ENCODE results near the gene RGL1.

DNA sequence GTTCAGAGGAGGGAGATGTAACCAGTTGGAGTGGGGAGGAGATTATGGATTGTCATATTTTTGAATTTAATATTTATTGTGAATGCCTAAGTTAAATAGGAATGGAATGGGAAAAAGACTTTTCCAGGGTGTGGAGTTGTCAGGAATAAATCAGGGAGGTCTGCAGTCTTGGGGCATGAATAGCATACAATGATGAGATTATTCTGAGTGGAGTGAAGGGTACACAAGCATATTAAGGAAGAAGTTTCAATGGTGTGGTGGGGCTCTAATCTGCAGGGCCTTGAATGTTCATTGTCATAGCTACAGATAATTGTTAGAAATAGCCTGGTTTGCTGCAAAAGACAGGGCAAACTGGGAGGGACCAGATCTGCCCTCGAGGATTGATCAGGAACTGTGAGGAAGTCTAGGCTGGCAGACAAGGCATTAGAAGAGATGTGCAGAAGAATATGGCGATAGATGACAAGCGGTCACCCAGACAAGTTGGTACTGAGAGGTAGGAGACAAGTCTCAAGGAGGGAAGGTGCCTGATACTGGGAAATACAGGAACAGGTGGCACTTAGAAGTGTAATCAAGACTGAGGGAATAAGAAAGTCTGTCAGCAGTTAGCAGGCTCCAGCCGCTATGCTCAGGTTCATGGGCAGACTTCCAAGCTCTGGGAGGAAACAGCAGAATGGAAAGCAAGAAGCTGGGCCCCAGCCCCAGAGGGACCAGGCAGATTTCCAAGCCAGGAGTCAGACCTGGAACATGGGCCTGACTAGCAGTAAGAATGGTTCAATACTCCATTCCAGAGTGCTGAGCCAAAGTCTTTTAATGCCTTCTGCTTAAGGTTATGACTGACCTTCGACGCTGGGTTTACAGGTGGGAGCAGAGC is 20.9 kb upstream of the RGL1 start:
- TF ChIP-seq, protein P1, sequence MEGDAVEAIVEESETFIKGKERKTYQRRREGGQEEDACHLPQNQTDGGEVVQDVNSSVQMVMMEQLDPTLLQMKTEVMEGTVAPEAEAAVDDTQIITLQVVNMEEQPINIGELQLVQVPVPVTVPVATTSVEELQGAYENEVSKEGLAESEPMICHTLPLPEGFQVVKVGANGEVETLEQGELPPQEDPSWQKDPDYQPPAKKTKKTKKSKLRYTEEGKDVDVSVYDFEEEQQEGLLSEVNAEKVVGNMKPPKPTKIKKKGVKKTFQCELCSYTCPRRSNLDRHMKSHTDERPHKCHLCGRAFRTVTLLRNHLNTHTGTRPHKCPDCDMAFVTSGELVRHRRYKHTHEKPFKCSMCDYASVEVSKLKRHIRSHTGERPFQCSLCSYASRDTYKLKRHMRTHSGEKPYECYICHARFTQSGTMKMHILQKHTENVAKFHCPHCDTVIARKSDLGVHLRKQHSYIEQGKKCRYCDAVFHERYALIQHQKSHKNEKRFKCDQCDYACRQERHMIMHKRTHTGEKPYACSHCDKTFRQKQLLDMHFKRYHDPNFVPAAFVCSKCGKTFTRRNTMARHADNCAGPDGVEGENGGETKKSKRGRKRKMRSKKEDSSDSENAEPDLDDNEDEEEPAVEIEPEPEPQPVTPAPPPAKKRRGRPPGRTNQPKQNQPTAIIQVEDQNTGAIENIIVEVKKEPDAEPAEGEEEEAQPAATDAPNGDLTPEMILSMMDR (IDR thresholded peaks at IDR 0.05) = no peak
- TF ChIP-seq POLR2A (IDR thresholded peaks at IDR 0.05; ENCODE audit: low read depth) (no peak), POLR2AphosphoS5 (IDR thresholded peaks at IDR 0.05) (no peak)

All from esophagus muscularis mucosa (tissue), 3 donors.